Spleen (tissue), 7 donors: ENCODE measurements around the gene TLDC2.

Source experiments
- CTCF ChIP-seq, 11 experiments: fragments of 200-600 bp in 7 of 11; fragments of 450-650 bp in 4 of 11; sonication (generic) in 4 of 11; IDR thresholded peaks in 8 of 11; conservative IDR thresholded peaks in 3 of 11; 1 replicate in 7 of 11; 2 replicates in 4 of 11; pipeline versions ENCODE4 v1.4.0 to v1.8.0; 2016 to 2021; ENCODE audit warnings: antibody characterized with exemption in 11 of 11, inconsistent platforms in 4 of 11, mild to moderate bottlenecking in 1 of 11
- POLR2A ChIP-seq, 3 donors: fragments of 450-650 bp; IDR thresholded peaks; one replicate each; pipeline ENCODE4 v1.5.1; 2017; ENCODE audit warnings: antibody characterized with exemption in 3 of 3, mild to moderate bottlenecking in 1 of 3
- POLR2AphosphoS5 ChIP-seq, 3 donors: sonication (generic); formaldehyde crosslinking; IDR thresholded peaks; one replicate each; pipeline ENCODE4 v1.5.1; 2017; ENCODE audit warnings: antibody characterized with exemption in 3 of 3
- donor health status: DM: no; HTN: no; CAD: no; lungs with moderate emphysema.
- donor health status: DM: no; HTN: no; CAD: no.
- donor health status: DM: no; HTN: no; CAD: no.

- no peak for TF ChIP-seq CTCF (IDR thresholded peaks at IDR 0.05 in 8 of 11, conservative IDR thresholded peaks at IDR 0.05 in 3 of 11)
- TF ChIP-seq POLR2AphosphoS5 (IDR thresholded peaks at IDR 0.05) = no peak
- TF ChIP-seq POLR2A (IDR thresholded peaks at IDR 0.05) = no peak
These were observed 44.4 kb downstream of the TLDC2 start for GRCh38 chr20:36920334-36920730.
